DMS 273 (cell line): ENCODE measurements around the gene ADAMTS16.

ENCODE experiments used
- DNase-seq: peaks from one replicate; lab custom pipeline; 2025; ENCODE audit not compliant: unreplicated experiment; lab: John Stamatoyannopoulos, UW

The ADAMTS16 gene

DNA sequence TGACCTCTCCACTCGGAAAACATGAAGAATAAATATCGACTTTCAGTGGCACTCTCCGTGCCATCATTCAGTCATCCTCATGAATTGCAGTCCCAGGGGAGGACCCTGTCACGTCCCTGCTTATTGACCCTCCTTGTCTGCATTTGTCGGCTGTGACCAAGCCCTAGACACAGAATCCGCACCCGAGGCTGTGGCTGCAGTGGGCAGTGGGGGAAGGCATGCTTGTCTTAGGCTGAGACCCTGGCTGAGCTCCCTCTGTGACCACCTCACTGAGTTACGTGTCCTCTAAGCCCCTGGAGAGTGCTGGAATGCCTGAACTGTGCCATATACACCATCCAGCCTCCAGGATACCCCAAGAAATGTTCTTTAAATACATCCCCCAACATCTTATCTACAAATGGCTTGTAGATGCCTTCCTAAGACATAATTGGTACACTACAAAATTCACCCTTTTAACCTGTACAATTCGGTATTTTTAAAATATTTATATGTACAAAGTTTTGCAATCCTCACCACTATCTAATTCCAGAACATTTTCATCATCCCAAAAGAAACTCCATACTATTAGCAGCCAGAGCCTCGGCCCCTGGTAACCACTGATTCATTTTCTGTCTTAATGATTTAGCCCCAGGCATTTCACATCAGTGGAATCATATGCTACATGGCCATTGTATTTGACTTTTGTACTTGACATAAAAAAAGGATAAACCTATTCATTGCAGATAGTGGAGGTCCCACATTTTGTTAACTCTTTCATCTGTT lies 201.6 kb downstream of the ADAMTS16 start:
- DNase-seq = no peak

DNA sequence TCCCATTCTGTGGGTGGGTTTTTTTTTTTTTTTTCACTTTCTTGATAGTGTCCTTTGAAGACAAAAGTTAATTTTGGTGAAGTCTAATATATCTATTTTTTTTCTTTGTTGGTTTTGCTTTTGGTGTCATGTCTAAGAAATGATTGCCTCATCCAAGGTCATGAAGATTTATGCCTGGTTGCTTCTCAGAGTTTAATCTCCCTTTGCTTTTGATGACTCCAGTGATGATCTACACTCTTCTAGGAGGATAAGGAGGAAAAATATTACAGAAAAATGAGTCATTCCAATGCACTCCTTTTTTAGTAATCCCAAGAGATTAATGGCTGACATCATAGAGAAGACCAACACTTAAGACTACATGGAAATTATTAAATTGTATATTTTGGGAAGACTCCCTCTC lies 202.7 kb downstream of the ADAMTS16 start:
- no peak for DNase-seq

- DNase-seq = no peak
Measured at GRCh38 chr5:5343568-5343967, 203.4 kb downstream of the ADAMTS16 start.

- DNase-seq = no peak
Measured at GRCh38 chr5:5344051-5344571, 204.0 kb downstream of the ADAMTS16 start.

DNA sequence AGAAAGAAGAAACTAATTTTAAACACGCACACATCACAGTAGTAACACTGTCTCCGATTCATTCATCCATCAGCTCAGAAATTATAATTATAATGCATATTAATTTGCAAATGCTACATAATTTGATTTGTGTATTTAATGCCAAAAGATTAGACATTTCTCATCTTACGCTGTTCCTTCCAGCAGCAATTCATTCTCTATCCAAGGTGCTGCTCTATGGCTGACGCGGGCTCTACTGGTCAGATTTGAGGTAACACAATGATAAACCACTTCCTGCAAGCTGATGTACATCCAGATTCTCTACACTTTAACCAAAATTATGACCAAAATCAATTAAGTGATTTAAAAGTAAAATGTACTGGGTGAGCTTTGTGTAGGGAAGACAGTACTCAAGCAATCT lies 204.5 kb downstream of the ADAMTS16 start:
- no peak for DNase-seq

- DNase-seq = no peak
Measured at GRCh38 chr5:5347442-5347841, 207.3 kb downstream of the ADAMTS16 start.

GRCh38 chr5:5348135-5348534 lies 208.0 kb downstream of the ADAMTS16 start:
- no peak for DNase-seq

DNA sequence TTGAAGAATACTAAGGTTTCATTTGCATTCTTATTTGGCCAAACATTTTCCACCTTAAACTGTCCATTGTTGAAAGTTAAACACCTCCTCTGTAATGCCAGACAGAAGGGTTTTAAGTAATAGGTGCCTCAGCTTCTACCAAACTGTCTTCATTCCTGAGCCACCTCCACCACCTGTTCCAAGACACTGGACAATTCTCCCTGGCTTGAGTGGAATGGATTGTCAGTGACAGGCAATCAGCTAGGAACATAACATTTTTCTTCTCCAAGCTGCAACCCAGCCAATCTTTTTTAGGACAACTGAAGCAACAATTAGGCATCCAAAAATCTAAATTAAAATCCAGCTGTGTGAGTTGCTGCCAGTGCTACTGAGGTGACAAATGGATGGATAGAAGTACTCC lies 208.4 kb downstream of the ADAMTS16 start:
- DNase-seq = no peak

DNA sequence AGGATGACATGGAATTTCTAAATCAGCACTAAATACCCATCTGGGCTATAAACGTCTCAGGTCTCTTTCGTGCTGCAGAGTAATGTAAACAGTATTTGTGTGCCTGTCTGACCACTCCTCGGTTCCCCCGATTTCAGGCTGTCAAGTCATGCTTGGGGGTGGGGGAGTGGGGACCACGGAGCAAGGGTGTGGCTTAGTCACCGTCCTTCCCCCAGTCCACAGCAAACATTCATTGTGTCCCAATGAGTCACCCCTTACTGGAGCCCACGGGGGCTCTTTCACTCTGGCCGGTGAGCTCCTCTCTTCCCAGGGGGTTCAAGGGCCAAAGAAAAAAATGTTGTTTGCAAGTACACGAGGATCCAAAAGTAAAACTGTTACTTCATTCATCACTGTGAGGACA lies 210.0 kb downstream of the ADAMTS16 start:
- DNase-seq = no peak

- DNase-seq = no peak
Measured at GRCh38 chr5:5351288-5351979, 211.3 kb downstream of the ADAMTS16 start.

DNA sequence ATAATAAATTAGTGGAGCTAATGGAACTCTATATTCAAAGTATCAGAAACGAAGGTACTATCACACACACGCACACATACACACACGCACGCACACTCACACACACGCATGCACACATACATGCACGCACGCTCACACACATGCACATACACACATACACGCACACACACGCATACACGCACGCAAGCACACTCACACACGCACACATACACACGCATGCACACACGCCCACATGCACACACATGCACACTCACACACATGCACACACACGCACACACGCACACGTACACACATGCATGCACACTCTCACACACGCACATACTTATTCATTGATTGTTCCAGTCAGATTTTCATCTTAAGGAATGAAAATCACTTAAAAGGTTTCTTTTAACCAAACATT lies 212.5 kb downstream of the ADAMTS16 start:
- no peak for DNase-seq

- DNase-seq = no peak
Measured at GRCh38 chr5:5353681-5354080, 213.6 kb downstream of the ADAMTS16 start.

- DNase-seq = no peak
Measured at GRCh38 chr5:5356765-5357164, 216.6 kb downstream of the ADAMTS16 start.

DNA sequence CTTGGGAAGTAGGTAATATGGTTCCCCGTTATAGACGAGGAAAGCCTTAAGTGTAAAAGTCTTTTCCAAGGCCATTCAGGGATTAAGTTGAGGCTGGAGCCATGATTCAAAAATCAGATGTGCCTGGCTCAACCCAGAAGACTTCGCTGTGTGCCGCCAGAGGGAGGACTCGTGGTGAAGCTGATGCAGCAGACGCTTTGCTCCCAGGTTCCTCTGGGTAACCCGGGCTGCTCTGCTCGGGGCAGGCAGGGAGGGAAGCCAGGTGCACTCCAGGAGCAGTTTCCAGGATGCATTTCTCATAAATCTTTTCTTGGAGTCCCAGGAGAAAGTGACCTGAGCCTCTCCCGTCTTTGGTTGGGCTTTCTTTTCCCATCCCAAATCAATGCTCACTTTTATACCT lies 219.5 kb downstream of the ADAMTS16 start:
- no peak for DNase-seq

GRCh38 chr5:5360363-5360940 lies 220.3 kb downstream of the ADAMTS16 start:
- no peak for DNase-seq

DNA sequence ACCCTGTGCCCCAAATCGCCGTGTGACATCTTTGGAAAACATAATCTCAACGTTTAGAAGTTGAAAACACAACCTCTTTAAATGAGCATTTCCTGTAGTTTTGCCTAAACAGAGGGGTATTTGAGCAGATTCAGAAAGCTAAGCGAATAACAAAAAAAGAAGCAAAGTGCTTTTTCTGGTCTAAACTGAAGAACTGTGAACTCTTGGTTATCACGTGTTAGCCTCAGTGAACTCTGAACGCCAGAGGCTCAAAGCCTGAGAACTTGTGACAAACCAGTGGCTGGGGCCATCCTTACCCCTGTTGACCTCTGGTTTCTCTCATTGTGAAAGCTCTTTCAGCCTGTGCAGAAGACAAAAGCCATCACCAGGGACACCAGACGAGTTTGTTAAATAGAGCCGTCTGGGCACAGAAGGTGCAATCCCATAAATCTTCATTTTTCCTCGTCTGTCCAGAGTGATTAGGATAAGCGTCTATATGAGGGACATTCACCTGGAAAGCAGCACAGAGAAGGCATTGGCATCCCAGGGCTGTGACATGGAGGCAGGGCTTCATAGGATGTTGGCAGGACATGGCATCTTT lies 220.9 kb downstream of the ADAMTS16 start:
- DNase-seq = no peak

DNA sequence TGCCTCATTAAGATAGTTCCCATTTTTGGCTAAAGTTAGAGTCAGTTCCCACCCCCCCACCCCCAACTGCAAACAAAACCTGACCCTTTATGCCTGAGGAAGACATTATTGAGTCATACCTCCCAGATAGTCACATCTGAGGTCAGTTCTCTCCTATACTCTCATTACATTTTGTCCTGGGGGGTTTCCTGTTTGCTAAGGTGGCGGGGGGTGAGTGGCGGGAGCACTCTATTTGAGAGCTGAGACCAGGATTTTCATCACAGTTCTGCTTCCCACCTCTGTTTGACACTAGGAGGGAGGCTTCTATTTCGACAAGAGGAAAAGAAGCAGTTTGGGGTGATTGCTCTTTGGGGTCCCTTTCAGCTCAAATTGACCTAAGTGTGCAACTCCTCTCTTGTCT lies 222.9 kb downstream of the ADAMTS16 start:
- DNase-seq = no peak

GRCh38 chr5:5364932-5365331 lies 224.8 kb downstream of the ADAMTS16 start:
- no peak for DNase-seq

DNA sequence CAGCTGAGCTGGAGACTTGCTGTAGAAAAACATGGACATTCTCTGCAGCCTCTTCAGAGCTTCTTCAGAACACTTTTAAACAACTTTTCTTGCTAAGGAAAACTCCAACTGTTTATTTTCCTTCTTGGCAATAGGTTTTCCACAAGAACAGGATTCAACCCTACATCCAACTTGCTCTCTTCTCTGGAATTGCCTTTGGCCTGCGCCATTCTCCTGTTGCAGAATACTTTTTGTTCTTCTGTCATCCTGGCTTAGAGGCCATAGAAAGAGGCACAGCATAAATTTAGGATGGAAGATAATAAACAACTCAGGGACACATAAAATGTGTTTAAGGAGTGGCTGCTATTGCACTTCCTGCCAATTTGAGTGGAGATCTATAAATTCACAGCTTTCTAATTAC lies 227.6 kb downstream of the ADAMTS16 start:
- DNase-seq = no peak

DNA sequence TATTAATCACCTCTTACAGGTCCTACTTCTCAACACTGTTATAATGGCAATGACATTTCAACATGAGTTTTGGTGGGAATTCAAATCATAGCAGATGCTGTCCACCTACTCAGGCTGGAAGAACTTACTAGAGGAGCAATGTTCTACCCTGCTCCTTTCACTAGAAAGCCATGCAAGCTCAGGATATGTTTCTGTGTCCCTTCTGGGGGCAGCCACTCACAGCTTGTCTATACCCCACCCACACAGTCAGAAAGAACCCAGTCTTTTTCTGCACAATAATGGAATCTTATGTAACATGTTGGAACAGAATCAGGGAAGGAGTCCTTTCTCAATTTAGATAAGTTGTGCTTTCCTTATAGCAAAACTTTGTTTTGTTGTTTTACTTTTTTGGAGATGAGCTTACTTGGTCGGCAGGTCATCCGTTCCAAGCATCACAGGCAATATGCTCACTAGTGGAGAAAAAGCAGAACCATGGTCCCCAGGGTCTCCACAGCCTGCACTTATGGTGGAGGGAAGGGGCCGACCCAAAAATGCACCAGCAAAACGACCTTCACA lies 229.0 kb downstream of the ADAMTS16 start:
- DNase-seq = no peak
